ENCODE results near the gene CDKL5. TPM values are rescaled to one million over a fixed set of nuclear protein-coding genes. Genes with fewer than 3 reads are reported as not detected.
"Not testable (repeated sequence)": the region's sequence is repeated elsewhere in the genome, so short reads cannot be mapped to it uniquely, and the experiment has no call there.

Gene CDKL5
- total and polyA plus RNA-seq, 8 donors, result under 0.01 to 21.4 (median 3.5) TPM

GRCh38 chrX:18428006-18428405 is 2.6 kb downstream of the CDKL5 start:
- intact Hi-C loops (cut with DNase I; ENCODE audit: low total_unique reads), result no loop called here
- Histone ChIP-seq H3K4me1 (peaks cover 0 to 21% (median 9%) of the 10 kb centered on the region in 4 donors), H3K36me3 (no peaks in the 10 kb centered on the region), H3K27me3 (peaks cover 0 to 6% (median 0%) of the 10 kb centered on the region in 3 donors), H3K4me3 (no peak overlapping the region), H3K9me3 (no peaks in the 10 kb centered on the region), H3K27ac (no peak overlapping the region)
- WGBS, 5 donors, result 32 to 67% (median 45%) methylated on average over 5 of the region's 5 CpGs
- DNase-seq, result no peak
- TF ChIP-seq POLR2AphosphoS5 (IDR thresholded peaks at IDR 0.05) (no peak), POLR2A (IDR thresholded peaks at IDR 0.05) (no peak), EP300 (IDR thresholded peaks at IDR 0.05) (no peak)
- TF ChIP-seq, protein P1, sequence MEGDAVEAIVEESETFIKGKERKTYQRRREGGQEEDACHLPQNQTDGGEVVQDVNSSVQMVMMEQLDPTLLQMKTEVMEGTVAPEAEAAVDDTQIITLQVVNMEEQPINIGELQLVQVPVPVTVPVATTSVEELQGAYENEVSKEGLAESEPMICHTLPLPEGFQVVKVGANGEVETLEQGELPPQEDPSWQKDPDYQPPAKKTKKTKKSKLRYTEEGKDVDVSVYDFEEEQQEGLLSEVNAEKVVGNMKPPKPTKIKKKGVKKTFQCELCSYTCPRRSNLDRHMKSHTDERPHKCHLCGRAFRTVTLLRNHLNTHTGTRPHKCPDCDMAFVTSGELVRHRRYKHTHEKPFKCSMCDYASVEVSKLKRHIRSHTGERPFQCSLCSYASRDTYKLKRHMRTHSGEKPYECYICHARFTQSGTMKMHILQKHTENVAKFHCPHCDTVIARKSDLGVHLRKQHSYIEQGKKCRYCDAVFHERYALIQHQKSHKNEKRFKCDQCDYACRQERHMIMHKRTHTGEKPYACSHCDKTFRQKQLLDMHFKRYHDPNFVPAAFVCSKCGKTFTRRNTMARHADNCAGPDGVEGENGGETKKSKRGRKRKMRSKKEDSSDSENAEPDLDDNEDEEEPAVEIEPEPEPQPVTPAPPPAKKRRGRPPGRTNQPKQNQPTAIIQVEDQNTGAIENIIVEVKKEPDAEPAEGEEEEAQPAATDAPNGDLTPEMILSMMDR (IDR thresholded peaks at IDR 0.05), result no peak

DNA sequence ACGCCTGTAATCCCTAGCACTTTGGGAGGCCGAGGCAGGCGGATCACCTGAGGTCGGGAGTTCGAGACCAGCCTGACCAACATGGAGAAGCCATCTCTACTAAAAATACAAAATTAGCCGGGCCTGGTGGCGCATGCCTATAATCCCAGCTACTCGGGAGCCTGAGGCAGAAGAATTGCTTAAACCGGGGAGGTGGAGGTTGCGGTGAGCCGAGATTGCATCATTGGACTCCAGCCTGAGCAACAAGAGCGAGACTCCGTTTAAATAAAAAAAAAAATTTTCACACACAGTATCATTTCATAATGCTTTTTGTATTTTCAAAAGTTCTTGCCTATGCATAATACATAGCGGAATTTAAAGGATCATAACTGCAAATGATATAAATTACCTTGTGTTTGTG is 7.9 kb downstream of the CDKL5 start:
- H3K4me3 ChIP-seq; H3K36me3 ChIP-seq; H3K27me3 ChIP-seq; intact Hi-C loops (cut with DNase I; ENCODE audit: low total_unique reads); H3K4me1 ChIP-seq; H3K9me3 ChIP-seq; DNase-seq; H3K27ac ChIP-seq: not testable (repeated sequence)
- 83 to 96% (median 93%) methylated on average over 14 of the region's 14 CpGs for WGBS, 5 donors

GRCh38 chrX:18434896-18435295 is 9.5 kb downstream of the CDKL5 start:
- 65 to 76% (median 73%) methylated on average over 2 of the region's 2 CpGs for WGBS, 5 donors
- no peak overlapping the region for H3K27ac ChIP-seq

DNA sequence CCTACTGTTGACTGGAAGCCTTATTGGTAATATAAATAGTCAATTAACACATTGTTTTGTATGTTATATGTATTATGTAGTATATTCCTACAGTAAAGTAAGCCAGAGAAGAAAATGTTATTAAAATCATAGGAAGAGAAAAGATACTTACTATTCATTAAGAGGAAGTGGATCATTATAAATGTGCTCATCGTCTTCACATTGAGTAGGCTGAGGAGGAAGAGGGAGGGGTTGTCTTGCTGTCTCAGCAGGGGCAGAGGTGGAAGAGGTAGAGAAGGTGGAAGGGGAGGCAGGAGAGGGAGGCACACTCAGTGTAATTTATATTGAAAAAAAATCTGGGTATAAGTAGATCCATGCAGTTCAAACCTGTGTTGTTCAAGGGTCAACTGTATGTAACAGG is 10.6 kb downstream of the CDKL5 start:
- 71 to 92% (median 78%) methylated on average over 1 of the region's 1 CpG for WGBS, 5 donors
- no peak for TF ChIP-seq EP300 (IDR thresholded peaks at IDR 0.05)
- no peak for TF ChIP-seq POLR2A (IDR thresholded peaks at IDR 0.05)
- TF ChIP-seq, protein P1 (IDR thresholded peaks at IDR 0.05), result no peak
- TF ChIP-seq POLR2AphosphoS5 (IDR thresholded peaks at IDR 0.05), result no peak
- no peaks in the 10 kb centered on the region for H3K4me1 ChIP-seq
- no peaks in the 10 kb centered on the region for H3K27me3 ChIP-seq
- H3K9me3 ChIP-seq, result no peaks in the 10 kb centered on the region
- no peak for DNase-seq
- H3K36me3 ChIP-seq, result no peaks in the 10 kb centered on the region
- H3K27ac ChIP-seq, result no peak overlapping the region
- intact Hi-C loops (cut with DNase I; ENCODE audit: low total_unique reads), result no loop called here
- H3K4me3 ChIP-seq, result no peak overlapping the region

More at GRCh38 chrX:18434896-18435295, 9.5 kb downstream of the CDKL5 start:
- Histone ChIP-seq H3K4me3 (no peak overlapping the region), H3K36me3 (no peaks in the 10 kb centered on the region), H3K9me3 (no peaks in the 10 kb centered on the region), H3K4me1 (no peaks in the 10 kb centered on the region), H3K27me3 (no peaks in the 10 kb centered on the region)
- TF ChIP-seq POLR2AphosphoS5 (IDR thresholded peaks at IDR 0.05), result no peak
- TF ChIP-seq, protein P1 (IDR thresholded peaks at IDR 0.05), result no peak
- no peak for DNase-seq
- intact Hi-C loops (cut with DNase I; ENCODE audit: low total_unique reads), result no loop called here

DNA sequence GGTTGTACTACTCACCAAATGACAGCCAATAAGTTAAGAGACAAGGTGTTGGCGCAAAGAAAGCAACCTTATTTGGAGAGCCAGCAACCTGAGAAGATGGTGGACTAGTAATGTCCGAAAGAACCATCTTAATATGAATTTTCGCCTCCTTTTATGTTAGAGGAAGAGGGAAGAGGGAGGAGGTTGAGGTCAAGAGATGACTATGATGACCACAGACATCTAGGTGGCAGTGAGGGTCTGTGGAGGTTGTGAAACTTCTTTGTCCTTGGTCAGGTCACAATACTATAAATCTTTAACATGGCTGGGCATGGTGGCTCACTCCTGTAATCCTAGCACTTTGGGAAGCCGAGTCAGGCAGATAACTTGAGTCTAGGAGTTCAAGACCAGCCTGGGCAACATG is 15.4 kb downstream of the CDKL5 start:
- intact Hi-C loops (cut with DNase I; ENCODE audit: low total_unique reads), result no loop called here
- H3K27ac ChIP-seq, result no peak overlapping the region
- no peaks in the 10 kb centered on the region for H3K4me1 ChIP-seq
- H3K9me3 ChIP-seq, result no peaks in the 10 kb centered on the region
- H3K36me3 ChIP-seq, result no peaks in the 10 kb centered on the region
- H3K27me3 ChIP-seq, result no peaks in the 10 kb centered on the region
- no peak overlapping the region for H3K4me3 ChIP-seq
- WGBS, 5 donors, result 85 to 98% (median 94%) methylated on average over 4 of the region's 4 CpGs
- DNase-seq, result no peak
- no peak for TF ChIP-seq EP300 (IDR thresholded peaks at IDR 0.05)
- TF ChIP-seq, protein P1 (IDR thresholded peaks at IDR 0.05), result no peak
- no peak for TF ChIP-seq POLR2A (IDR thresholded peaks at IDR 0.05)
- no peak for TF ChIP-seq POLR2AphosphoS5 (IDR thresholded peaks at IDR 0.05)
